ENCODE data around the gene MAT2B. TPM values are rescaled to one million over a fixed set of nuclear protein-coding genes. Genes with fewer than 3 reads are reported as not detected.

MAT2B gene
- total and polyA plus RNA-seq, 2 of the 8 experiments (the other 6 are each of a cell fraction or from before 2014, with no cell fraction given): 33.9 to 65.2 TPM

- no peak for TF ChIP-seq CBX8 (IDR thresholded peaks at IDR 0.05; ENCODE audit: borderline replicate concordance, low read depth, low read length)
- no peak for TF ChIP-seq EZH2 (IDR thresholded peaks at IDR 0.05; ENCODE audit: low read depth, low read length, severe bottlenecking)
- TF ChIP-seq HDAC6 (IDR thresholded peaks at IDR 0.05; ENCODE audit: low read depth, low read length): no peak
- TF ChIP-seq RXRA (IDR thresholded peaks at IDR 0.05; ENCODE audit: insufficient read depth, low read depth, low read length): no peak
- no peak for TF ChIP-seq KDM5A (IDR thresholded peaks at IDR 0.05; ENCODE audit: low read length)
- TF ChIP-seq YY1 (IDR thresholded peaks at IDR 0.05; ENCODE audit: low read depth, low read length): 0 out of 2 replicates have a peak, but pooled peaks have one; percentile 40
- TF ChIP-seq SRF (IDR thresholded peaks at IDR 0.05; ENCODE audit: low read depth, low read length): no peak
- TF ChIP-seq TEAD4 (IDR thresholded peaks at IDR 0.05; ENCODE audit: low read depth, low read length): peak; percentile 69
- TF ChIP-seq, protein P1, sequence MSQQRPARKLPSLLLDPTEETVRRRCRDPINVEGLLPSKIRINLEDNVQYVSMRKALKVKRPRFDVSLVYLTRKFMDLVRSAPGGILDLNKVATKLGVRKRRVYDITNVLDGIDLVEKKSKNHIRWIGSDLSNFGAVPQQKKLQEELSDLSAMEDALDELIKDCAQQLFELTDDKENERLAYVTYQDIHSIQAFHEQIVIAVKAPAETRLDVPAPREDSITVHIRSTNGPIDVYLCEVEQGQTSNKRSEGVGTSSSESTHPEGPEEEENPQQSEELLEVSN (IDR thresholded peaks at IDR 0.05): no peak
- no peak for TF ChIP-seq ZNF274 (IDR thresholded peaks at IDR 0.05; ENCODE audit: borderline replicate concordance, extremely low read depth, low read length)
- TF ChIP-seq ASH2L (IDR thresholded peaks at IDR 0.05; ENCODE audit: low read length): peak; percentile 91
- no peak for TF ChIP-seq HDAC2 (IDR thresholded peaks at IDR 0.05; ENCODE audit: borderline replicate concordance in 1 of 2, low read depth in 2 of 2, low read length in 2 of 2)
- peak; percentile 46 to 49 for TF ChIP-seq RAD21 (IDR thresholded peaks at IDR 0.05 in 1 of 2, conservative IDR thresholded peaks at IDR 0.05 in 1 of 2; ENCODE audit: low read depth in 2 of 2, low read length in 2 of 2)
- TF ChIP-seq GTF2F1 (IDR thresholded peaks at IDR 0.05; ENCODE audit: borderline replicate concordance, low read depth, low read length): peak; percentile 90
- TF ChIP-seq SP2 (IDR thresholded peaks at IDR 0.05; ENCODE audit: low read length): no peak
- TF ChIP-seq SUZ12 (IDR thresholded peaks at IDR 0.05; ENCODE audit: low read length): no peak
- no peak for TF ChIP-seq KDM1A (IDR thresholded peaks at IDR 0.05; ENCODE audit: borderline replicate concordance, low read length)
- TF ChIP-seq KDM4A (IDR thresholded peaks at IDR 0.05; ENCODE audit: low read depth, low read length, severe bottlenecking): no peak
- TF ChIP-seq SP1 (IDR thresholded peaks at IDR 0.05; ENCODE audit: low read depth, low read length): peak; percentile 78
- TF ChIP-seq, protein P2, sequence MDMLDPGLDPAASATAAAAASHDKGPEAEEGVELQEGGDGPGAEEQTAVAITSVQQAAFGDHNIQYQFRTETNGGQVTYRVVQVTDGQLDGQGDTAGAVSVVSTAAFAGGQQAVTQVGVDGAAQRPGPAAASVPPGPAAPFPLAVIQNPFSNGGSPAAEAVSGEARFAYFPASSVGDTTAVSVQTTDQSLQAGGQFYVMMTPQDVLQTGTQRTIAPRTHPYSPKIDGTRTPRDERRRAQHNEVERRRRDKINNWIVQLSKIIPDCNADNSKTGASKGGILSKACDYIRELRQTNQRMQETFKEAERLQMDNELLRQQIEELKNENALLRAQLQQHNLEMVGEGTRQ (IDR thresholded peaks at IDR 0.05; ENCODE audit: low read length): no peak
Observed at GRCh38 chr5:163503106-163504078, 2.0 kb upstream of the MAT2B start (continued).
